Naive thymus-derived CD4-positive, alpha-beta T cell (primary cell): ENCODE results near the gene CYGB. TPM values are rescaled to one million over a fixed set of nuclear protein-coding genes. Genes with fewer than 3 reads are reported as not detected.

ENCODE experiments used
- ATAC-seq: fragments of 150-1000 bp; cut with Tn5 transposase; 2 replicates; pipeline ENCODE4 v1.10.0; 2021; ENCODE audit warnings: mild to moderate bottlenecking, moderate library complexity
- CTCF ChIA-PET: fragments of 350-600 bp; sonication (Branson Sonifier 250); formaldehyde crosslinking; loops from one replicate; lab custom pipeline; 2021; ENCODE audit warnings: antibody characterized with exemption; lab: Charles Lee
- POLR2A ChIA-PET: fragments of 350-600 bp; sonication (Branson Sonifier 250); formaldehyde crosslinking; loops from one replicate; lab custom pipeline; 2021; ENCODE audit warnings: antibody characterized with exemption, inconsistent platforms; lab: Charles Lee
- DNase-seq, 9 donors: peaks; one replicate each; pipeline versions ENCODE4 v3.0.0 to v3.0.0-alpha.2; 2020 to 2022; ENCODE audit warnings: mixed read lengths in 1 of 9
- H3K27ac ChIP-seq: one replicate; pipeline ENCODE4 v1.7.0; 2013; ENCODE audit warnings: mild to moderate bottlenecking, low read depth, low read length, moderate library complexity
- H3K27me3 ChIP-seq, 2 donors: one replicate each; pipeline ENCODE4 v1.7.0; 2013; ENCODE audit warnings: low read length in 2 of 2, mild to moderate bottlenecking in 2 of 2, moderate library complexity in 2 of 2; ENCODE audit not compliant: control insufficient read depth in 2 of 2, insufficient read depth in 2 of 2
- H3K36me3 ChIP-seq, 3 experiments: 1 replicate in 2 of 3; 2 replicates in 1 of 3; pipeline ENCODE4 v1.7.0; 2013; ENCODE audit warnings: low read length in 3 of 3, mild to moderate bottlenecking in 3 of 3, moderate library complexity in 1 of 3; ENCODE audit not compliant: insufficient read depth in 3 of 3, control insufficient read depth in 2 of 3
- H3K4me1 ChIP-seq, 2 donors: one replicate each; pipeline ENCODE4 v1.7.0; 2013; ENCODE audit warnings: low read length in 2 of 2, mild to moderate bottlenecking in 2 of 2, moderate library complexity in 1 of 2; ENCODE audit not compliant: control insufficient read depth in 2 of 2, insufficient read depth in 2 of 2
- H3K4me3 ChIP-seq: 2 replicates; pipeline ENCODE4 v1.7.0; 2013; ENCODE audit warnings: mild to moderate bottlenecking, low read length
- H3K9me3 ChIP-seq, 3 experiments: 1 replicate in 2 of 3; 2 replicates in 1 of 3; pipeline ENCODE4 v1.7.0; 2013; ENCODE audit warnings: low read length in 3 of 3; ENCODE audit not compliant: control insufficient read depth in 2 of 3
- H3K27ac Mint-ChIP-seq, 9 donors: one replicate each; pipeline ENCODE4 v1.8.0; 2020 to 2022; ENCODE audit warnings: mixed read lengths in 9 of 9, mild to moderate bottlenecking in 8 of 9, moderate library complexity in 5 of 9, inconsistent platforms in 2 of 9
- H3K27me3 Mint-ChIP-seq, 5 donors: one replicate each; pipeline ENCODE4 v1.8.0; 2021 to 2022; ENCODE audit warnings: mixed read lengths in 5 of 5, mild to moderate bottlenecking in 1 of 5
- H3K36me3 Mint-ChIP-seq, 5 donors: one replicate each; pipeline ENCODE4 v1.8.0; 2020 to 2022; ENCODE audit warnings: mixed read lengths in 5 of 5, mild to moderate bottlenecking in 3 of 5, inconsistent platforms in 1 of 5
- H3K4me1 Mint-ChIP-seq, 7 donors: one replicate each; pipeline ENCODE4 v1.8.0; 2020 to 2022; ENCODE audit warnings: mixed read lengths in 7 of 7, mild to moderate bottlenecking in 3 of 7, inconsistent platforms in 1 of 7
- H3K4me3 Mint-ChIP-seq, 10 donors: one replicate each; pipeline ENCODE4 v1.8.0; 2020 to 2022; ENCODE audit warnings: mild to moderate bottlenecking in 10 of 10, mixed read lengths in 10 of 10, moderate library complexity in 6 of 10, inconsistent platforms in 2 of 10
- H3K9me3 Mint-ChIP-seq, 11 donors: one replicate each; pipeline ENCODE4 v1.8.0; 2020 to 2022; ENCODE audit warnings: mixed read lengths in 11 of 11, mild to moderate bottlenecking in 4 of 11, inconsistent platforms in 1 of 11, moderate library complexity in 1 of 11
- intact Hi-C, 2 donors: fragments of 100-400 bp; cut with micrococcal nuclease; formaldehyde crosslinking; loops; one replicate each; pipeline ENCODE4 v1.15.1; 2023
- polyA plus RNA-seq, 2 donors: library from polyadenylated mRNA; unstranded; fragments of 300-500 nt; fragmentation: Illumina TruSeq; gene quantifications; one replicate each; pipeline ENCODE4 v1.2.3, GENCODE V29; 2021
- total RNA-seq, 6 experiments: library from RNA in 5 of 6; stranded (reverse) in 5 of 6; gene quantifications; 1 replicate in 5 of 6; 2 replicates in 1 of 6; pipeline ENCODE4 v1.2.3 and lab custom pipeline; 2021 to 2026

The CYGB gene
- total and polyA plus RNA-seq, 7 experiments from 2014 or later, result 0.33 to 0.35 TPM; not detected in 5

DNA sequence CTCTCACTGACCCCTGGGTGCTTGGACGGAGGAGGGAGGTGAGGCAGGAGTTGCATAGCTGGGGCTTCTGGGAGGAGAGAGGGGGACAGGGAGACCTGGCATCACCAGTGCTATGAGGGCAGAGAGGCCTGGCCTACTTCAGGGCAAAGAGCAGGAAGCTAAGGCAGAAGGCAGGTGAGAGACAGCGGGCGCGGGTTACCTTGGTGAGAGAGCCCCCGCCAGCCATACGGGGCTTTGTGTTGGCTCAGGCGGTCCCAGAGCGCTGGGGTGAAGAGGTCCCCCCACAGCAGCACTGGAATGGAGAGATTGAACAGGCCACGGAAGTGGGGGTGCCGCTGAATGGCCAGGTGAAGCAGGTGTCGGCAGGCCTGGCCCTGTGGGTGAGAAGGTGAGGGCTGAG, 36.7 kb upstream of the CYGB start:
- no peaks in the 10 kb centered on the region for H3K36me3 ChIP-seq
- Mint-ChIP-seq H3K36me3 (no peaks in the 10 kb centered on the region), H3K4me1 (peaks cover 0 to 2% (median 0%) of the 10 kb centered on the region in 7 donors), H3K27me3 (no peaks in the 10 kb centered on the region), H3K27ac (no peak overlapping the region), H3K4me3 (no peak overlapping the region), H3K9me3 (no peaks in the 10 kb centered on the region)
- ATAC-seq, result no peak
- no peak overlapping the region for H3K27ac ChIP-seq
- intact Hi-C loops, result no loop called here
- H3K9me3 ChIP-seq, result no peaks in the 10 kb centered on the region
- ChIA-PET CTCF (no interaction called here), POLR2A (no interaction called here)
- no peak overlapping the region for H3K4me3 ChIP-seq
- no peak for DNase-seq
- no peaks in the 10 kb centered on the region for H3K4me1 ChIP-seq
- H3K27me3 ChIP-seq, result no peaks in the 10 kb centered on the region

DNA sequence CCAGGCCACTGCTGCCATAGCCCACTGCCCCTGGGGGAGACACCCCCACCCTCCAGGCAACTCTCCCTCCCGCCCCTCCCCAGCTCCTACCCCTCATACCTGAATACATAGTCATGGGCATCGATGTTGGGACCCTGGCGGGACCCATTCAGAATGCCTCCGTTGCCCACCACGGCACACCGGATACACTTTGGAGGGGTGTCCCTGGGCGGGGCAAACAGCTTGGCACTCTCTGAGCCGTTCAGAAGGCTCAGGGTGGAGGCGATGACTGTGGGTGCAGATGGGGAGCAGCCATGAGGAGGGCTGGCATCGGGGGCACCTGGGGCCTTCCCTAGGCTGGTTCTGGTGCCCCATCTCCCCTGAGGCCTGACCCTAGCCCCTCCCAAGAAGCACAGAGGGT, 35.6 kb upstream of the CYGB start:
- H3K4me3 ChIP-seq, result no peak overlapping the region
- no peaks in the 10 kb centered on the region for H3K27me3 ChIP-seq
- Mint-ChIP-seq H3K27me3 (peaks cover 0 to 5% (median 0%) of the 10 kb centered on the region in 5 donors), H3K4me1 (peaks cover 0 to 6% (median 5%) of the 10 kb centered on the region in 7 donors), H3K27ac (no peak overlapping the region), H3K9me3 (no peaks in the 10 kb centered on the region), H3K36me3 (no peaks in the 10 kb centered on the region), H3K4me3 (no peak overlapping the region)
- H3K9me3 ChIP-seq, result no peaks in the 10 kb centered on the region
- intact Hi-C loops, result no loop called here
- CTCF ChIA-PET, result no interaction called here
- no peaks in the 10 kb centered on the region for H3K36me3 ChIP-seq
- ATAC-seq (no peak), DNase-seq (no peak)
- POLR2A ChIA-PET, result no interaction called here
- no peaks in the 10 kb centered on the region for H3K4me1 ChIP-seq
- H3K27ac ChIP-seq, result no peak overlapping the region

DNA sequence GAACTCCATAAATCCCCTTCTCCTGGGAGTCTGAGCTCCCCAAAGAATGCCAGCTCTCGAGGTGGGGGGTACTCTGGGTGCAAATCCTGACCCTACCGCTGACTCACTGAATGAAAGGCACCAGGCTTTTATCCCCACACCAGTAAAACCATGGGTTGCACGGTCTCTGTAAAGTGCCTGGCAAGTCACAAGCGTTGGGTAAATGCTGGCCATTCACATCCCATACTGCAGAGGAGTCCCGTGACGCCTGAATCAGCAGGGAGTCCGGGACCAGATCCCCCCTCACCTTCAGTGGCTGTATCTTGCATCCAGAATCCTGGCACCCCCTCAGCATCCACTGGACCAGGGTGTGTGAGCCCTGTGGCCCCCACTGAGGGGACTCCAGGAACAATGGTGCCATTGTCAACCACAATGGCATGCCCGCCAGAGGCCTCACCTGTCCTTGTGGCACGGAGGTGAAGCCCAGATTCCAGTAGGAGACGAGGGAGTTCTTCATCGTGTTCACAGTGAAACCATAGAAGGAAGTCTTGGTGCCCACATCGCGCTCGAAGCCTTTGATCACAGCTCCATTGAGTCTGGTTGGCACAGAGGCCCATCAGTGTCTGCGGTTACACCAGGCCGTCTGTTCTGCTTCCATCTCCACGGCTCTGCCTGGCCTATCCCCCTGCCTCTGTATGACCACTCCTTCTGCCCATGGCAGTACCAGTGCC, 34.8 kb upstream of the CYGB start:
- no peaks in the 10 kb centered on the region for H3K36me3 ChIP-seq
- ATAC-seq (no peak), DNase-seq (no peak)
- no peaks in the 10 kb centered on the region for H3K9me3 Mint-ChIP-seq
- no peaks in the 10 kb centered on the region for H3K36me3 Mint-ChIP-seq
- H3K4me1 Mint-ChIP-seq, result peaks cover 4 to 13% (median 12%) of the 10 kb centered on the region in 7 donors
- H3K27me3 ChIP-seq, result no peaks in the 10 kb centered on the region
- H3K27me3 Mint-ChIP-seq, result peaks cover 0 to 5% (median 0%) of the 10 kb centered on the region in 5 donors
- no peak overlapping the region for H3K4me3 ChIP-seq
- no peaks in the 10 kb centered on the region for H3K4me1 ChIP-seq
- intact Hi-C loops, result no loop called here
- H3K4me3 Mint-ChIP-seq, result no peak overlapping the region
- ChIA-PET CTCF (interaction anchor here (0.6 to 1.4 kb wide), 2 partner anchors 21 to 49 kb away, joined by 3 read pairs; no protein-coding TSS in a partner anchor), POLR2A (no interaction called here)
- no peaks in the 10 kb centered on the region for H3K9me3 ChIP-seq
- H3K27ac ChIP-seq, result no peak overlapping the region
- no peak overlapping the region for H3K27ac Mint-ChIP-seq

DNA sequence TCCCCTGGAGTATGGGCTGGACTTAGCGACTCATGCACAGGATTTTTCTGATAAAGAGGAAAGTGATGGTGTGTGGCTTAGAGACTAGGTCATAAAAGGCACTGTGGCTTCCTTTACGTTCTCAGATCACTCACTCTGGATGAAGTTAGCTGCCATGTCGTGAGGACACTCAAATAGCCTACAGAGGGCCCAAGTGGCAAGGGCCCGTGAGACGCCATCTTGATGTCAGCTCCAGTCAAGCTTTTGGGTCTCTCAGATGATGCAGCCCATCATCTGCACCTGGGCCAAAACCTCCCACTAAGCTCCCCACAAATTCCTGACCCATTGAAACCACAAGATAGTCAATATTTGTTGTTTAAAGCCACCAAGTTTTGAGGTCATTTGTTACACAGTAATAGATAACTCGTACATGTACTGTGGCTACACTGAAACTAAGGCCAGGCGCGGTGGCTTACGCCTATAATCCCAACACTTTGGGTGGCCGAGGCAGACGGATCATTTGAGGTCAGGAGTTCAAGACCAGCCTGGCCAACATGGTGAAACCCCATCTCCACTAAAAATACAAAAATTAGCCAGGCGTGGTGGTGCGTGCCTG, 33.5 kb upstream of the CYGB start:
- peaks cover 0 to 6% (median 4%) of the 10 kb centered on the region in 5 donors for H3K36me3 Mint-ChIP-seq
- H3K27me3 Mint-ChIP-seq, result peaks cover 0 to 5% (median 0%) of the 10 kb centered on the region in 5 donors
- Histone ChIP-seq H3K27me3 (no peaks in the 10 kb centered on the region), H3K4me1 (no peaks in the 10 kb centered on the region), H3K4me3 (no peak overlapping the region), H3K36me3 (peaks cover 0 to 8% (median 0%) of the 10 kb centered on the region in 3 experiments), H3K9me3 (no peaks in the 10 kb centered on the region), H3K27ac (no peak overlapping the region)
- H3K27ac Mint-ChIP-seq, result no peak overlapping the region
- ATAC-seq (no peak), DNase-seq (no peak)
- CTCF ChIA-PET, result interaction anchor here (1.0 to 1.4 kb wide), 2 partner anchors 13 to 48 kb away, joined by 3 read pairs; no protein-coding TSS in a partner anchor
- H3K4me1 Mint-ChIP-seq, result peaks cover 11 to 24% (median 18%) of the 10 kb centered on the region in 7 donors
- POLR2A ChIA-PET, result interaction anchor here (2.4 kb wide), 1 partner anchor 13 kb away, joined by 6 read pairs; no protein-coding TSS in a partner anchor
- H3K9me3 Mint-ChIP-seq, result no peaks in the 10 kb centered on the region
- H3K4me3 Mint-ChIP-seq, result no peak overlapping the region
- intact Hi-C loops, result no loop called here

DNA sequence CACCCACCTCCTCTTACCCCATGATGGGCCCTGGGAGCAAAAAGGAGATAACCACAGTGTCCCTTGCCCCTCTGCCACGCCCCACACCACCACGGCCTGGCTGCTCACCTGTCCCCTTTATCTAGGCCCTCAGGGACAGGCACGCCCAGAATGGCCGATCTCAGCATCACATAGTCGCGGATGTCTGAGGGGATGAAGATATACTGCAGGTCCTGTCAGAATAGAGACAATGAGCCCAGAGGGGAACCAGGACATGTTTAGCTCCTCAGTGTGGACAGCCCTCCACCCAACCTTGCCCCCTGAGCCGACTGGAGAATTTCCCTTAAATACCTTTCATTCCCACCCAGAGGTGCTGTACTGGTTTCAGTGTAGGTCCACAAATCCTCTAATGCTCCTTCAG, 32.9 kb upstream of the CYGB start:
- no peak overlapping the region for H3K4me3 ChIP-seq
- DNase-seq (no peak), ATAC-seq (no peak)
- intact Hi-C loops, result no loop called here
- Mint-ChIP-seq H3K27ac (no peak overlapping the region), H3K36me3 (peaks cover 0 to 11% (median 8%) of the 10 kb centered on the region in 5 donors), H3K9me3 (no peaks in the 10 kb centered on the region), H3K27me3 (peaks cover 0 to 5% (median 0%) of the 10 kb centered on the region in 5 donors), H3K4me1 (peaks cover 13 to 27% (median 18%) of the 10 kb centered on the region in 7 donors), H3K4me3 (no peak overlapping the region)
- H3K9me3 ChIP-seq, result no peaks in the 10 kb centered on the region
- H3K27ac ChIP-seq, result no peak overlapping the region
- ChIA-PET POLR2A (interaction anchor here (2.4 kb wide), 1 partner anchor 13 kb away, joined by 6 read pairs; no protein-coding TSS in a partner anchor), CTCF (interaction anchor here (1.0 kb wide), 1 partner anchor 12 kb away, joined by 3 read pairs; no protein-coding TSS in a partner anchor)
- peaks cover 0 to 14% (median 0%) of the 10 kb centered on the region in 3 experiments for H3K36me3 ChIP-seq
- H3K27me3 ChIP-seq, result no peaks in the 10 kb centered on the region
- H3K4me1 ChIP-seq, result no peaks in the 10 kb centered on the region

DNA sequence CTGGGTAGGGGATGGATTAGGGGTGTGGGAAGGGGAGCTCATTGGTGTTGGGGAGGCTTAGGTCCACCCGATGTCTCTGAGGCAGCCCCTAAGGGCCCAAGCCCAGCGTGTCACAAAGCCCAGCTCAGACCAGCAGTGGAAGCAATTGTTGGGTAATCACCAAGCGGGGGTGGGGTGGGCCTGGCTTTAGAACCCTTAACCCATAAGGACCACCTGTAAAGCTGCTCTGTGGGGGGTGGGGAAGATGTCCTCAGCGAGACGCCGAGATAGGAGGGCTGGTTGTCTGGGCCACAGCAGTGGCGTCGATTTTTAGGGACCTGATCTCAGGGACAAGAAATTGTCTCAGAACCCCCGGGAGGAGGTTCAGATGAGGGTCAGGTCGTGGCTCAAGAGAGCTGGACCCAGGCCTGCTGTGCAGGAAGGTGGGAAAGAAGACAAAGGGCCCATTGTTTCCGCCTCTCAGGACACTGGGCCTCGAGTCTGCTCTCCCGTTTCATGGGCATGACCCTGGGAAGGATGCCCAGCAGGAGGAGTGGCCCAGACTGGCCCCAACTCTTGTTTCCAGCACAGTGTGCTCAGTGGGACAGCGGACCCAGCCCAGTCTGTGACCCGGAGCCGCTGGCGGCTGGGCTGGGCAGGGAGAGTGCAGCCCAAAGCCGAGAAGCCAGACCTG, 32.2 kb upstream of the CYGB start:
- H3K4me1 Mint-ChIP-seq, result peaks cover 14 to 32% (median 19%) of the 10 kb centered on the region in 7 donors
- peaks cover 0 to 16% (median 11%) of the 10 kb centered on the region in 5 donors for H3K36me3 Mint-ChIP-seq
- DNase-seq, result no peak
- H3K27ac Mint-ChIP-seq, result no peak overlapping the region
- intact Hi-C loops, result no loop called here
- ChIA-PET POLR2A (interaction anchor here (0.6 to 2.4 kb wide), 2 partner anchors 12 to 1059 kb away, joined by 5 to 6 read pairs; no protein-coding TSS in a partner anchor), CTCF (no interaction called here)
- H3K27me3 ChIP-seq, result no peaks in the 10 kb centered on the region
- no peak overlapping the region for H3K4me3 ChIP-seq
- H3K27ac ChIP-seq, result no peak overlapping the region
- no peaks in the 10 kb centered on the region for H3K4me1 ChIP-seq
- no peak for ATAC-seq
- peaks cover 0 to 20% (median 1%) of the 10 kb centered on the region in 3 experiments for H3K36me3 ChIP-seq
- no peaks in the 10 kb centered on the region for H3K9me3 Mint-ChIP-seq
- peaks cover 0 to 5% (median 0%) of the 10 kb centered on the region in 5 donors for H3K27me3 Mint-ChIP-seq
- H3K9me3 ChIP-seq, result no peaks in the 10 kb centered on the region
- H3K4me3 Mint-ChIP-seq, result no peak overlapping the region
